Activated CD8-positive, alpha-beta memory T cell treated with anti-CD3 and anti-CD28 coated beads for 48 hours (primary cell): ENCODE data around the gene EPHA6.

Experiments used
- DNase-seq, 3 experiments: peaks; one replicate each; pipeline ENCODE4 v3.0.0-alpha.2; 2020; ENCODE audit warnings: low read depth in 2 of 3, low spot score in 2 of 3

The EPHA6 gene

DNA sequence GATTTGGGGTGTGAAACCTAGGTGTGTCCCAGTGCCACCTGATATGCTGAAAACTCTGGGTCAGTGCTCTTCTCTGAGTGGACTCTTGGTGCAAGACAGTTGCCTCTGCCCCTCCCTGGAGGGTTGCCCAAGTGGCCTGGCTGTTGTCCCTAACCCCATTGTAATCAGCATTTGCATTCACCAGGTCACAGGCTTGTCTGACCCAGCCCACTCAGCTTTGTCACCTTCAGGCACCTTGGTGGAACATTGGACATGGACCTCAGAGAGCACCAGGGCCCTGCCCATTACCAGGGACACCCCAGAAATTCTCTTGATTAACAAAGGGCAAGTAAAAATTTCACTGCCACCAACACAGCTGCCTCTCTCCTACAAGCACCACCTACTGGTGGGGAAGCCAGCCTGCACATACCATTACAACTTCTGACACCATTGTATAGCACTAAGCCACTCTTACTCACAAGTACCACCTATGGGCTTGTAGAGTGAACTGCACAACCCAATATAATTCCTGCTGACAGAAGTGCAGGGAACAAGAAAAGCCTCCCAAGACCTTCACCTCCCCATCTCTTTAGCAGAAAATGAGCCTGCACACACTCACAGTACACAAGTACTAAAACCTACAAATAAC lies 324.6 kb downstream of the EPHA6 start:
- no peak for DNase-seq

DNA sequence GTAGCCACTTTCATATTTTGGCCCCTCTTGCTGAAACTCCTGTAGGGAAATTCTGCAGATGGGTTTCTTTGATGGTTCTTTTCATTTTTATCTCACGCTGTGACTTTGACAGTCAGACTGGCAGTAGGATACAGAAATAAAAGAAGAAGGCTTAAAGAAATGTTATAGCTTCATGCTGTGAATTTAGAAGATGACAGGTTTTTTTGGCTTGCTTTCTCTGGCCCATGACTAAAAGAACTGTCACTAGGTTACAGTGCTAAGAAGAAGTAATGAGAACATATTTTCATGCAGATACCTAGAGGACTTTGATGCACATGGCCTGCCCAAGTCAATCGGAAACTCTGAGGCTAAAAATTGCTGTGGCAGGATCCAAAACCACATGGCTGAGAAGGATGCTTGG lies 334.5 kb downstream of the EPHA6 start:
- DNase-seq: no peak

DNA sequence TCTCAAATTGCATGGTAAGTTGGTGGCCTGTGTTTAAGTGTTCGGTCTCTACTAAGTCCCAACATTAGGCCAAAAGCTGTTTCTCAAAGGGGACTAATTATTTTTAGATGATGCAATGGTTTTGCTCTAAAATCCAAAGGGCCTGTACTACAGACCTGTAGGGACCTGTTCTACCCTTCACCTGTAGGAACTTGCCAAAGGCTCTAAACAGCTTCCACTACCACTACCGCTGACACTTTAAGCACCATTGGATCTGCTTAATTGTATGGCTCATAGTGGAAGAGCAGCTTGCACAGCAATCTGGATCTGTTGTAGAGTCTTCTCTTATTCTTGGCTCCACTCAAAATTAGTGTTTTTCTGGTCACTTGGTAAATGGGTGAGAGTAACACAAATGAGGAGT lies 346.8 kb downstream of the EPHA6 start:
- DNase-seq: no peak

DNA sequence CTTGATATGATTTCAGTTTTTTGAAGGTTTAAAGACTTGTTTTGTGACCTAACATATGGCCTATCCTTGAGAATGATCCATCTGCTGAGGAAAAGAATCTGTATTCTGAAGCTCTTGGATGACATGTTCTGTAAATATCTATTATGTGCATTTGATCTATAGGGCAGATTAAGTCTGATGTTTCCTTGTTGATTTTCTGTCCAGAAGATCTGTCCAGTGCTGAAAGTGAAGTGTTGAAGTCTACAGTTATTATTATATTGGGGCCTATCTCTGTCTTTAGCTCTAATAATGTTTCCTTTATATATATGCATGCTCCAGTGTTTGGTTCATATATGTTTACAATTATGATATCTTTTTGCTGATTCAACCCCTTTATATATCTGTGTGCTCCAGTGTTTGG lies 362.8 kb downstream of the EPHA6 start:
- no peak for DNase-seq

DNA sequence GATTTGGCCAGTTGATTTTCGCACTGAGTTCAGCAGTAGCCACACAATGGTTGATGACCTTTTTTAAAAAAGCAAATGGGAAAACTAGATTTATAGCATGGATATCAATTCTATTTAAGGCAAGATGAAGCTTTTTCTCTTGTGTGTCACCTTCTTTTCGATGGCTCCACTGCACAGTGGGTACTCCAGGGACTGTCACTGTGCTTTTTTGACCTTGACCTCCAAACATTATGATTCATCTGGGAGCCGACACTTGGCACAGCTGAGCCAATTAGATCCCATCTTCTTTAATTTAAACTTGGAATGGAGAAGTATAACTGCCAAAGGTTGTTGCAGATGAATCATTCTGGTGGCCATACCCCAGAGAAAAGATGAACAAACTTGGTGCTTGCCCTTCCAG lies 367.3 kb downstream of the EPHA6 start:
- no peak for DNase-seq

DNA sequence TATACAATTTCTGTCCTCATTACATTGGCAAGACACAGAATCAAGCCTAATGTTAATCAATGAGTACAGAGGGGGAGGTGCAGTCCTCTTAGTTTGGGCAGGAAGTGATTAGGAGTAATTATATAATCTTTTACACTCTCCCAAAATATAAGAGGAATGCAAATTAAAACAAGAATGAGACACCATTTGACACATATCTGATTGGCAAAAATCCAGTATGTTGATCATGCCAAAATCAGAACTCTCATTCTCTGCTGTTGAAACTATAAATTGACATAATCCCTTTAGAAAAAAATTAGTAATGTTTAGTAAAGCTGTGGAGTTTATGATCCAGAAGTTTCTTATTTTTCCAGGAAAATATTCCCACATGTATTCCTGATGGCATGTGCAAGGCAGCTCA lies 373.4 kb downstream of the EPHA6 start:
- no peak for DNase-seq

DNA sequence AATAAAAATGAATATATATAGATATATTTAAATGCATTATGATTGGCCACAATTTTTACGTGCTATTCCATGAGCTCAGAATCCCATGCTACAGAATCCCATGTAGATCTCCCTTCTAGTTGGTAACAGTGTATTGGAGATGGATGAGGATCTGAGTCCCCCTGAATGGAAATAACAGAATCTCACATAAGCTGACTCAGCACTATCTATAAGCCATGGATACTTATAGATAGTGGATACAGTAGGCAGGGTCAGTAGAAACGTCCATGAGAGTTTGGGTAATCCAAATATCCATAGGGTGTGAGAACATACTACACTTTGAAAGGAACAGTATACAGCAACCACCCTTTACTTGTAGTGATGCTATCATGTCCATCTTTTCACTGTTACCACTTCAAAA lies 375.4 kb downstream of the EPHA6 start:
- DNase-seq: no peak

DNA sequence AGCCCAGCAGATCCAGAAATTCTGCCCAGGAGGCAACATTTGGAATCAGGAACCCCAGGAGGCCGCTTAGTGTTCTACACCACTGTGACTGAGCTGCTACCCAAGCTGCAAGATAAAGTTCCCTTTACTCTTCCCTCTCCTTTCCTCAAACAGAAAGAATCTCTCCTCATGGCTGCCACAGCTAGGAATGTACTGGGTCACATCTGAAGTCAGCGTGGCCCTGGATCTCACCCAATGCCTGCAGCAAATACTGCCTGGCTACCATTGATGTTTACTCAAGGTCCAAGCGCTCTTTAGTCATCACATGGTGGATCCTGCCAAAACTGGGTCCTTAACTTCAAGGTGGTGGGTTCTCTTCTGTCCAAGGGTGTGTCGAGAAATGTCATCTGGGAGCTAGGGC lies 382.7 kb downstream of the EPHA6 start:
- no peak for DNase-seq

DNA sequence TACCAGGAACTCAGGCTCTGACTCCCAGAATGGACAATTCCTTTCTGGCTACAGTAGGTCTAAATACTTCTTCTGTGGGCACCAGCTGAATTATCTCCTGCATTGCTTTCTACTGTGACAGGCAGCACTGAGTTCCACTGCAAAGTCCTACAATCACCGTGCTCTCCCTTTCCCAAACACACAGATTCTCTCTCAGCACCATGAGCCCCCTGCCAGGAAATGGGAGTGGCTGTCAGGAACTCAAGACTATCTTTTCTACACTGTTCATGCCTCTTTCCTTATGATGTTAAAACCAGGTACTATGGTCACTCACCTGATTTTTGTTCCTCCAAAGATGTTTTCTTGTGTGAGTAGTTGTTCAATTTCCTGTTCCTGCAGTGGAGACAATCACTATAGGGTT lies 383.4 kb downstream of the EPHA6 start:
- no peak for DNase-seq

DNA sequence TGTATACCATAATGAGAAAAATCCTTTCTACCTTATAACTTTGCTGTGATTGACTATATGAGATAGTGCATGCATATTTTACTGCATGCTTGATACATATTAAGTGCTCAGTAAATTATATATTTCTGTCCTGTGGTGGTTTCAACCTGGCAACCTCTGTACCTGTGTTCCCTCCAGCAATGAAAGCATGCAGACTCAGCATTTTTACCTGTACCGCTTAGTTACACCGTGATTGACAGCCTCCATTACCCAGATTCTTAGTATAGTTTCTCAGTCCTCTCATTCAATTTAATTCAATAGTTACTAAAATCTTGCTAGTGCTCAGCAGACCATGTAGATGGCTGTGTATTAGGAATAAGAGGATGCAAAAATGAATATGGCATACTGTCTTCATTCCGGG lies 386.0 kb downstream of the EPHA6 start:
- no peak for DNase-seq

DNA sequence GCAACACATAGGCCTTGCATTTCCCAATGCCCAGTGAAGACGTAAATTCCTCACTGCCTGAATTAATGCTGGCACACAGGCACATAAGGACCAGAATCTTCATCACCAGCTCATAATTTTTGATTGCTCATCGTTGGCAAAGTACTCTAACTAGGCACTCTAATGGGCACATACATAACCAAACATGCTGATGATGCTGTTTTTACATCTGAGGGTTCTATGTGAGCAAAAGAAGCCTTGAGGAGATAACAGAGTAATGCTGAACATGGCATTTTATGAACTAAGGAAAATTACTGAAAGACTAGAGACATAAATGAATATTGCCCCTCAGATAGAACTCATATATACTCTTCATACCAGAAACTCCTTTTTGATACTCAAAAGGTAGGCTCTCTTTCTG lies 387.4 kb downstream of the EPHA6 start:
- DNase-seq: no peak

DNA sequence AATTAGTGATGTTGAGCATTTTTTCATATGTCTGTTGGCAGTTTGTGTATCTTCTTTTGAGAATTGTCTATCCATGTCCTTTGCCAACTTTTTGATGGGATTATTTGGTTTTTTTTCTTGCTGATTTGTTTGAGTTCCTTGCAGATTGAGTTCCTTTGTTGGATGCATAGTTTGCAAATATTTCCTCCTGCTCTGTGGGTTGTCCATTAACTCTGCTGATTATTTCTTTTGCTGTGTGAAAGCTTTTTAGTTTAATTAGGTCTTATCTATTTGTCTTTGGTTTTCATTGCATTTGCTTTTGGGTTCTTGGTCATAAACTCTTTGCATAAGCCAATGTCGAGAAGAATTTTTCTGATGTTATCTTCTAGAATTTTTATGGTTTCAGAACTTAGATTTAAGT lies 414.6 kb downstream of the EPHA6 start:
- DNase-seq: no peak

DNA sequence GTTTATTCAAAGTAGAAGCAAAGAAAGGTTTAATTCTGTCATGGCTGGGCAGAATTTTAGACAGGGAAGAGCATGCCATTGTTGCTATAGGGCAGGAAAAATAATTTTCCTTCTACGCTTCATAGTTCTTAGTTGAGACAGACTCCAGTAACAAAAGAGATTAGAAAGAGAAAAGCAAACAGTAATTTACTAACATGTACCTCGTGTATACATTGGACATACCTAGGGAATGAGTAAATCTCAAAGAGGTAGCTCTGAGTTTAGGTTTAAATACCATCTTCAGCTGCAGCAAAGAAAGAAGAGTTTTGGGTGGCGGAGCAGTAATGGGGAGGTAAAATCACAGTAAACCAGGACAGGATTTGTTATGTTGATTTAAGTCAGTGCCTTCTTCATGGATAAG lies 416.1 kb downstream of the EPHA6 start:
- DNase-seq: no peak

DNA sequence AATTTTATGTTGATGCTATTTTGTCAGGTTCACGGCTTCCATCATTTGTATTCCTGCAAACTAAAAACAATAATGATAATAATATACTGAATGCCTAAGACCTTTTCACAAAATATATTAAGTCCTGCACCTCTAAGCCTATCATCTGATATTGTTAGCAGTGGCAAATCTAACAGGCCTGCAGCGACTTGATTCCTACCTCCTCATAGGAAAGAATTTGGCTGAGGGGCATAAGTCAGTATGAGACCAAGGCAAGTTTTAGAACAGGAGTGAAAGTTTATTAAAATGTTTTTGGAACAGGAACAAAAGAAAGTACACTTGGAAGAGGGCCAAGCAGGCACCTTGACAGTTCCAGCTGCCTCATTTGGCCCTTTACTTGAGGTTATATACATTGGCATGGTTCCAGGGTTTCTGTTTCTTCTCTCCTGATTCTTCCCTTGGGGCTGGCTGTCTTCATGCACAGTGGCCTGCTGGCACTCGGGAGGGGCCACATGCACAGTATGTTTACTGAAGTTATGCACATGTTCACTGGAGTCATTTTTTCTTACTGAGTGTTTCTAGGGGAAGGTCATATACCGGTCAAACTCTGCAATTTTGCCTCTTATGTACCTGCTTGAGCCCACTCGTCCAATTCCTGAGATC lies 418.1 kb downstream of the EPHA6 start:
- no peak for DNase-seq

DNA sequence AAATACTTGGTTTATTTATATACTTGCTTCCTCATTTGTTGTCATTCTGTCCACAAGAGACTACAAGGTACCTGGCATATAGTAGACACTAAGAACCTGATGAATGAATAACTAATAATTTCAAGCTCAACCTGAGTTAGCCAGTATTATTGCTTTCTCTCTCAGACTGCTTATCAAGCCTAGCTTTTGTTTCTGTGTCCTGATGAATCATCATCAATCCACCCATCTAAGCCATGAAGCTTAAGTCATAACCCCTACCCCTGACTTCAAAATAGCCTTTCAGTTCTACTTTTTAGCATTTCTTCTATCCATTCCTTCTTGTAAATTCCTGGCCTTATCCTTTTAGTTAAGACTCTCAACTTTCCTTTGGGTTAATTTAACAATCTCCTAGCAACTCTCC lies 420.8 kb downstream of the EPHA6 start:
- DNase-seq: no peak

DNA sequence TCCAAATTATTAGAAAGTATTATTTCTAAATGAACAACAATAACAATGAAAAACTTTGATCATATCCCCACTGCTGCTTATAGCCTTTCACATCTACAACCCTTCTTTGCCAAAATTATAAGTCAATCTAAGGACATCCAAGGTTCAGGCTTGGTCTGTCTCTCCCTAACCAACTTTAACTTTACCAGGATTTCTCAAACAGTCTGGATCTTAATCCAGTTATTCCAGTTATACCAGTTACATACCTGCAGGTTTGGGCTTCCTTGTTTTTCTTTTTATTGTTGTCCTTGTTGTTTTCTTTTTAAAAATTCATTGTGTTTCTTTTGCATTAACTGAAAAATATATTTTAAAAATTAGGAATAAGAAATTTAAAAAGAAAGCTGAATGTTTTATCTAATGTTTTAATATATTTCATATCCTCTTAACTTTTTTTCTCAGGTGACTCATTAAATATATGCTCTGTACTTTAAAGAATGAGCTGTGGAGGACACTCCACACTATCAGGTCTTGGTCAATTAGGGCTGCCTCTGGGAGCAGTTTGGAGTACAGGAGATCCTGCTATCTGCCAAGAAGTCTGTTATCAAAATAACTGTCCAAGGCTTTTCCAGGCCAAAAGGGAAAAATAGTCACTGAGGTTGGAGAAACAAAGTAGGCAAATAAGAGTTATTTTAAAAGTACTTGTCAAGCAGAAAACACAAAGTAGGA lies 421.4 kb downstream of the EPHA6 start:
- DNase-seq: no peak

DNA sequence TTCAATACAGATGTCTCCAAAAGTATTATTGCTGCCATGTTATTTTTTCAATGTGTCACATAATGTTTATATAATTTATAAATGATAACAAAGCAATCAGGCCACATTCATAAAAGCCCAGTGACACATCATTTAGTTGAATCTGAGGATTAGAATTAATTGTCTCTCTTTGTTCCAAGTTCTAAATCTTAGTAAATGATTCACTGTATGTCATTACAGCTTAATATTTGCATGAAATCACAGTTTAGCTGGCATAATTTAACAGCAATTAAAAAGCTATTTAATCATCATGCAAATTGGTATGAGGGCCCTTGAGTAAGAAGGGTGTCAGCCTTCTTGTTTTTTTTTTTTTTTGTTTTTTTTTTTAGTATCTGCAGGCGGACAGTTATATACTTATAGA lies 427.0 kb downstream of the EPHA6 start:
- no peak for DNase-seq

DNA sequence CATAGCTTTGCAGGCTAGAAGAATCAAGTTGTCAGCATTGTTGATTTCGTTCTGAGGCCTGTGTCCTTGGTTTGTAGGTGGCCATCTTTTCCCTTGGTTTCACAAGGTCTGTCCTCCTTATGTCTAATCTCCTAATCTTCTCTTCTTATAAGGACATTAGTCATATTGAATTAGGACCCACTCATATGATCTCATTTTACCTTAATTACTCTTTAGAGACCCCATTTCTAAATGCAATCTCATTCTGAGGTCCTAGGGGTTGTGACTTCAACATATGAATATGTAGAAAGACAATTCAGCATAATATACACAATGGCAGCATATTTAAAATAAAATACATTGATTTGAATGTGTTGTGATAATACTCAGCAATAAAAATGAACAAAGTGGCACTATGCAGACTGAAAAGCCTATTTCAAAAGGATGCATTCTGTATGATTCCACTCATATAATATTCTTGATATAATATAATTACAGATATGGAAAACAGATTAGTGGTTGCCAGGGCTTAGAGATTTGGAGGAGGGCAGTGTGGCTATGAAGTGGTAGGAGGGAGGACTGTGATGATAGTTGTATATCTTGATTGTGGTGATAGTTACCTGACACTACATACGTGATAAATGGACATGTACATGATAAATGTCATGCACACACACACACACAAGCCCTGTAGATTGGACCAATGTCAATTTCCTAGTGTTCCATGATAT lies 431.0 kb downstream of the EPHA6 start:
- no peak for DNase-seq

DNA sequence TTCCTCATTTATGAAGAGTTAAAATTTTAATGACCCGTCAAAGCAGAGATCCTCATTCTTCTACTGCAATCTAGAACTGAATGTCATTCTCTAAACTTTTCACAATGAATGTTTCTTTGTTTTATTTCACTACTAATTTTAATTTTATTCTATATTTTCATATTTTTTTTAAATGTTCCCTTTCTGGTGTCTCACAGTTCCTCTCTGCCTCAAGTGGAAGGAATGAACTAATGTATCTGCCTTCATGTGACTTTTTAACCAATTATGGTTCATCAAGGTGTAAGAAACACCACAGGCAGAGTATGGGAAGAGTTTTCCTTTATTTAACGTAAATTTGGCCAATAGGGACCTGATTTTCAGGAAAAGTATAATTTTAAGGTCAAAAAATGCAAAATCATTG lies 441.7 kb downstream of the EPHA6 start:
- no peak for DNase-seq

DNA sequence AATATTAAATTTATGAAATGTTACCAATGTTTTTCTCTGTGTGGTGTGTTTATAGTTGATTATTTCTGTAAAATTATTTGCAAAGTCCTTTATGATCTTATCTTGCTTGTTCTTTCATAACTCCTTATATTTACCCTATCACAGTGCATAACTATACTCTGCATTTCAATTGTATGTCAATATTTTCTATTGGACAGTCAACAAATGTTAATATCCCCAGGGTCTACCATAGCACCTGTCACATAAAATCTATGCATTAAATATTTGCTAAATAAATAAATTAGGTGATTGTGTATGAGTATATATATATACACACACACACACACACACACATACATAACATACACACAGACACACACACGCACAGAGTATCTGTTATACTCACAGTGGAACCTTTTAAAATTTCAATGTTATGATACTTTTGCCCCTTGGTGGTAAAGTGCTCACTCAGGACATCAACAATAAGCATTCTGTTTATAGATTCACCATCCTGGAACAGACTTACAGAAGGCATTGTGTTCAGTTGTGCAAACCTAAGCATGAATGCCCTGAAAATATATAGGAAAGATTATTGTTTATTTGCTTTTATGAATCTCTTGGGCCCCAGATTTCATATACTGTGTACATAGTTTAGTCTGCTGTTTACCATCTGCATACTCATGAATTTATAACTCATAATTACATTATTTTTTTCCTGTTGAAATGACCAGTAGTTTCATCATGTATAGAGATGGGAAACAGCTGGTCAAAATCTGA lies 443.7 kb downstream of the EPHA6 start:
- no peak for DNase-seq

DNA sequence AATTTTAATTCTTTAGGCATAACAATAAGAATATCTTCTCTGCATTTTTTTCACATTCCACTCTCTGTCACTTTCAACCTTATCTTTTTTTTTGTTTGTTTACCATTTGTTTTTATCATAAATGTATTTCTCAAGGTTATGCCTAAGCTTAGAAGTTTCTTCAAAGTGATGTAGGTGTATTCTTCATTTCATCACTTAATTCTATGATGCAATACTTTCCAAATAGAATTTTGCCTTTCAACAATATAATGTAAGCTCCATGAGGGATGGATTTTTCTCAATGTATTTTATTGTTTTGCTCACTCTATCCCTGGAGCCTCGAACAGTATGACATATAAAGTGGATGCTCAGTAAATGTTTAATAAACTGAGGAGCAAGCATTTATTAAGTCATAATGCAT lies 444.9 kb downstream of the EPHA6 start:
- DNase-seq: no peak
